A673 (cell line): ENCODE data around the gene TEAD3. TPM values are rescaled to one million over a fixed set of nuclear protein-coding genes. Genes with fewer than 3 reads are reported as not detected.

Experiments used
- BruUV-seq: library from RNA; stranded (reverse); fragments of 400-500 nt; replicated peaks from 2 replicates; lab custom pipeline; 2021; lab: Mats Ljungman, UMichigan
- CTCF ChIA-PET: fragments of 300-600 bp; sonication (Branson Sonifier 250); formaldehyde crosslinking; loops from one replicate; lab custom pipeline; 2022; ENCODE audit warnings: antibody characterized with exemption; lab: Charles Lee
- POLR2A ChIA-PET: fragments of 300-600 bp; sonication (Branson Sonifier 250); formaldehyde crosslinking; loops from one replicate; lab custom pipeline; 2022; ENCODE audit warnings: antibody characterized with exemption; ENCODE audit not compliant: low non-redundant PET; lab: Charles Lee
- DNase-seq: peaks from one replicate; pipeline ENCODE4 v3.0.0-alpha.2; 2015; ENCODE audit warnings: low spot score
- H3K27ac ChIP-seq: fragments of 200-600 bp; sonication (generic); 2 replicates; pipeline ENCODE4 v1.5.1; 2016; ENCODE audit warnings: mixed run types, low read depth, mild to moderate bottlenecking, mixed read lengths, antibody characterized with exemption, low read length; ENCODE audit not compliant: poor library complexity, severe bottlenecking
- H3K27me3 ChIP-seq: fragments of 200-600 bp; sonication (generic); replicated peaks from 2 replicates; pipeline ENCODE4 v1.6.1; 2017; ENCODE audit warnings: mixed run types, low read depth, mild to moderate bottlenecking, mixed read lengths, antibody characterized with exemption, low read length; ENCODE audit not compliant: insufficient read depth, poor library complexity
- H3K36me3 ChIP-seq: fragments of 200-600 bp; sonication (generic); 2 replicates; pipeline ENCODE4 v1.6.1; 2016; ENCODE audit warnings: mixed run types, mild to moderate bottlenecking, mixed read lengths, antibody characterized with exemption, low read length; ENCODE audit not compliant: insufficient read depth, poor library complexity, severe bottlenecking
- H3K4me1 ChIP-seq: fragments of 200-600 bp; sonication (generic); 2 replicates; pipeline ENCODE4 v1.6.1; 2017; ENCODE audit warnings: mixed run types, mild to moderate bottlenecking, mixed read lengths, antibody characterized with exemption, low read length; ENCODE audit not compliant: insufficient read depth, poor library complexity, severe bottlenecking
- H3K4me3 ChIP-seq: fragments of 200-600 bp; sonication (generic); 2 replicates; pipeline ENCODE4 v1.5.1; 2016; ENCODE audit warnings: low read depth, mixed run types, mild to moderate bottlenecking, mixed read lengths, low read length; ENCODE audit not compliant: poor library complexity, severe bottlenecking
- H3K9me3 ChIP-seq: fragments of 200-600 bp; sonication (generic); 2 replicates; pipeline ENCODE4 v1.6.1; 2016; ENCODE audit warnings: mixed run types, low read depth, mild to moderate bottlenecking, mixed read lengths, antibody characterized with exemption, low read length; ENCODE audit not compliant: poor library complexity, severe bottlenecking
- CTCF ChIP-seq: fragments of 300-800, 200-600 bp; sonication (generic); conservative IDR thresholded peaks from 2 replicates; pipeline ENCODE4 v1.5.1; 2017; ENCODE audit warnings: low read depth, mild to moderate bottlenecking, antibody characterized with exemption, low read length, moderate library complexity, mixed read lengths
- EZH2 ChIP-seq: fragments of 200-600 bp; sonication (generic); IDR thresholded peaks from 2 replicates; pipeline ENCODE4 v1.6.1; 2017; ENCODE audit warnings: borderline replicate concordance, low read depth, mild to moderate bottlenecking, mixed read lengths, antibody characterized with exemption, low read length; ENCODE audit not compliant: poor library complexity, severe bottlenecking
- intact Hi-C: fragments of 100-400 bp; cut with micrococcal nuclease; formaldehyde crosslinking; loops from one replicate; pipeline ENCODE4 v1.10.0; 2022; ENCODE audit not compliant: unreplicated experiment
- total RNA-seq: library from RNA; stranded (reverse); gene quantifications from 2 replicates; pipeline ENCODE4 v1.2.3, GENCODE V29; 2021

Gene TEAD3
- total RNA-seq, 1 experiment from 2014 or later, result 10.3 TPM

- no peaks in the 10 kb centered on the region for H3K27me3 ChIP-seq
- peaks cover 61% of the 10 kb centered on the region for H3K4me1 ChIP-seq
- no peak for DNase-seq
- intact Hi-C loops, result no loop called here
- CTCF ChIA-PET, result interaction anchor here (0.5 kb wide), 1 partner anchor 26 kb away, joined by 10 read pairs; no protein-coding TSS in a partner anchor
- POLR2A ChIA-PET, result no interaction called here
- TF ChIP-seq EZH2 (no peak), CTCF (no peak)
- H3K9me3 ChIP-seq, result no peaks in the 10 kb centered on the region
- peak overlapping the region; percentile 15 for H3K4me3 ChIP-seq
- no peaks in the 10 kb centered on the region for H3K36me3 ChIP-seq
- peak overlapping the region; percentile 71 for H3K27ac ChIP-seq
- BruUV-seq, result no TSS peak
These were observed 5.9 kb downstream of the TEAD3 start for GRCh38 chr6:35490821-35491557.

GRCh38 chr6:35489995-35490791 is 6.7 kb downstream of the TEAD3 start:
- BruUV-seq, result no TSS peak
- Histone ChIP-seq H3K4me3 (peak overlapping the region; percentile 15), H3K27me3 (no peaks in the 10 kb centered on the region), H3K9me3 (no peaks in the 10 kb centered on the region), H3K36me3 (no peaks in the 10 kb centered on the region), H3K4me1 (peaks cover 69% of the 10 kb centered on the region), H3K27ac (peak overlapping the region; percentile 71)
- intact Hi-C loops, result no loop called here
- ChIA-PET CTCF (no interaction called here), POLR2A (interaction anchor here (0.6 kb wide), 1 partner anchor 16 kb away, joined by 6 read pairs; no protein-coding TSS in a partner anchor)
- DNase-seq, result peak; percentile 75
- TF ChIP-seq CTCF (no peak), EZH2 (no peak)

- ChIA-PET CTCF (no interaction called here), POLR2A (no interaction called here)
- TF ChIP-seq EZH2, result no peak
- TF ChIP-seq CTCF, result no peak
- DNase-seq, result no peak
- Histone ChIP-seq H3K27ac (peak overlapping the region; percentile 40), H3K27me3 (no peaks in the 10 kb centered on the region), H3K4me3 (no peak overlapping the region), H3K36me3 (no peaks in the 10 kb centered on the region), H3K4me1 (peaks cover 67% of the 10 kb centered on the region), H3K9me3 (no peaks in the 10 kb centered on the region)
- intact Hi-C loops, result no loop called here
- no TSS peak for BruUV-seq
These were observed 7.8 kb downstream of the TEAD3 start for GRCh38 chr6:35489066-35489465.
